GM12874 (cell line): ENCODE results near the gene PPARG.

ENCODE experiments used
- CTCF ChIP-seq: IDR thresholded peaks from 2 replicates; pipeline ENCODE4 v1.5.1; 2011; ENCODE audit warnings: low read depth, mild to moderate bottlenecking, control low read depth, low read length, moderate library complexity; ENCODE audit not compliant: insufficient read depth

The PPARG gene

GRCh38 chr3:12379640-12380429 is 91.0 kb downstream of the PPARG start:
- no peak for TF ChIP-seq CTCF

GRCh38 chr3:12380461-12380860 is 91.6 kb downstream of the PPARG start:
- TF ChIP-seq CTCF = no peak

GRCh38 chr3:12381199-12381598 is 92.3 kb downstream of the PPARG start:
- no peak for TF ChIP-seq CTCF

- TF ChIP-seq CTCF = no peak
Measured at GRCh38 chr3:12383218-12383617, 94.3 kb downstream of the PPARG start.

- no peak for TF ChIP-seq CTCF
Measured at GRCh38 chr3:12384451-12385233, 95.8 kb downstream of the PPARG start.

GRCh38 chr3:12388185-12388584 is 99.3 kb downstream of the PPARG start:
- no peak for TF ChIP-seq CTCF

- TF ChIP-seq CTCF = no peak
Measured at GRCh38 chr3:12392101-12392878, 103.4 kb downstream of the PPARG start.
